HEK293 (cell line): ENCODE results near the gene PRUNE1.

Source experiments
- BCL6B ChIP-seq: fragments of 450-650 bp; formaldehyde crosslinking; IDR thresholded peaks from 2 replicates; pipeline ENCODE4 v1.5.1; 2017; ENCODE audit warnings: missing biosample characterization, missing genetic modification characterization
- CTCF ChIP-seq: fragments of 450-650 bp; formaldehyde crosslinking; IDR thresholded peaks from 2 replicates; pipeline ENCODE4 v1.5.1; 2016; ENCODE audit warnings: missing biosample characterization, missing genetic modification characterization
- GFI1B ChIP-seq: fragments of 450-650 bp; formaldehyde crosslinking; IDR thresholded peaks from 2 replicates; pipeline ENCODE4 v1.5.1; 2016; ENCODE audit warnings: missing biosample characterization, missing genetic modification characterization
- GLI2 ChIP-seq: fragments of 450-650 bp; formaldehyde crosslinking; IDR thresholded peaks from 2 replicates; pipeline ENCODE4; 2017; ENCODE audit warnings: missing biosample characterization, missing genetic modification characterization, low read depth, borderline replicate concordance
- GLIS1 ChIP-seq: fragments of 450-650 bp; formaldehyde crosslinking; IDR thresholded peaks from 2 replicates; pipeline ENCODE4 v1.5.1; 2016; ENCODE audit warnings: missing biosample characterization, missing genetic modification characterization
- IKZF3 ChIP-seq: fragments of 450-650 bp; IDR thresholded peaks from 2 replicates; pipeline ENCODE4 v1.5.0; 2018; ENCODE audit warnings: missing biosample characterization, mild to moderate bottlenecking, missing genetic modification characterization, moderate library complexity
- KLF1 ChIP-seq: fragments of 450-650 bp; formaldehyde crosslinking; IDR thresholded peaks from 2 replicates; pipeline ENCODE4 v1.5.1; 2016; ENCODE audit warnings: missing biosample characterization, missing genetic modification characterization
- KLF7 ChIP-seq: fragments of 450-650 bp; formaldehyde crosslinking; IDR thresholded peaks from 2 replicates; pipeline ENCODE4 v1.5.1; 2016; ENCODE audit warnings: missing biosample characterization, missing genetic modification characterization, borderline replicate concordance
- KLF8 ChIP-seq: fragments of 450-650 bp; formaldehyde crosslinking; IDR thresholded peaks from 2 replicates; pipeline ENCODE4 v1.5.1; 2016; ENCODE audit warnings: missing biosample characterization, missing genetic modification characterization
- KLF9 ChIP-seq: fragments of 450-650 bp; formaldehyde crosslinking; IDR thresholded peaks from 2 replicates; pipeline ENCODE4 v1.5.1; 2016; ENCODE audit warnings: missing biosample characterization, missing genetic modification characterization, low read depth
- MEIS1 ChIP-seq: sonication (generic); formaldehyde crosslinking; IDR thresholded peaks from 2 replicates; pipeline ENCODE4 v1.8.1; 2022; ENCODE audit warnings: missing genetic modification reagents, mild to moderate bottlenecking, borderline replicate concordance
- PATZ1 ChIP-seq: fragments of 450-650 bp; formaldehyde crosslinking; IDR thresholded peaks from 2 replicates; pipeline ENCODE4 v1.5.1; 2016; ENCODE audit warnings: missing biosample characterization, missing genetic modification characterization
- PRDM4 ChIP-seq: fragments of 450-650 bp; formaldehyde crosslinking; IDR thresholded peaks from 2 replicates; pipeline ENCODE4 v1.5.1; 2017; ENCODE audit warnings: missing biosample characterization, missing genetic modification characterization
- RBAK ChIP-seq: fragments of 450-650 bp; formaldehyde crosslinking; IDR thresholded peaks from 2 replicates; pipeline ENCODE4 v1.5.1; 2016; ENCODE audit warnings: missing biosample characterization, missing genetic modification characterization
- SP2 ChIP-seq: fragments of 450-650 bp; formaldehyde crosslinking; IDR thresholded peaks from 2 replicates; pipeline ENCODE4 v1.5.1; 2016; ENCODE audit warnings: missing biosample characterization, missing genetic modification characterization
- SP3 ChIP-seq: fragments of 450-650 bp; formaldehyde crosslinking; IDR thresholded peaks from 2 replicates; pipeline ENCODE4 v1.5.1; 2016; ENCODE audit warnings: missing biosample characterization, missing genetic modification characterization
- SP7 ChIP-seq: fragments of 450-650 bp; formaldehyde crosslinking; IDR thresholded peaks from 2 replicates; pipeline ENCODE4 v1.5.1; 2016; ENCODE audit warnings: missing biosample characterization, missing genetic modification characterization
- WT1 ChIP-seq: fragments of 450-650 bp; formaldehyde crosslinking; IDR thresholded peaks from 2 replicates; pipeline ENCODE4 v1.5.1; 2016; ENCODE audit warnings: missing biosample characterization, missing genetic modification characterization
- YY1 ChIP-seq: fragments of 450-650 bp; formaldehyde crosslinking; IDR thresholded peaks from 2 replicates; pipeline ENCODE4 v1.5.1; 2018; ENCODE audit warnings: missing biosample characterization, missing genetic modification characterization
- ZEB2 ChIP-seq: fragments of 450-650 bp; formaldehyde crosslinking; IDR thresholded peaks from 2 replicates; pipeline ENCODE4 v1.5.1; 2016; ENCODE audit warnings: missing biosample characterization, missing genetic modification characterization
- ZNF10 ChIP-seq: fragments of 450-650 bp; formaldehyde crosslinking; IDR thresholded peaks from 2 replicates; pipeline ENCODE4 v1.5.1; 2017; ENCODE audit warnings: missing biosample characterization, missing genetic modification characterization
- ZNF146 ChIP-seq: fragments of 450-650 bp; formaldehyde crosslinking; IDR thresholded peaks from 2 replicates; pipeline ENCODE4 v1.5.1; 2016; ENCODE audit warnings: missing biosample characterization, missing genetic modification characterization
- ZNF221 ChIP-seq: fragments of 450-650 bp; formaldehyde crosslinking; IDR thresholded peaks from 2 replicates; pipeline ENCODE4 v1.5.1; 2017; ENCODE audit warnings: missing biosample characterization, missing genetic modification characterization, borderline replicate concordance
- ZNF223 ChIP-seq: fragments of 450-650 bp; formaldehyde crosslinking; IDR thresholded peaks from 2 replicates; pipeline ENCODE4 v1.5.1; 2016; ENCODE audit warnings: missing biosample characterization, missing genetic modification characterization
- ZNF366 ChIP-seq: fragments of 450-650 bp; formaldehyde crosslinking; conservative IDR thresholded peaks from 2 replicates; pipeline ENCODE4 v1.5.1; 2016; ENCODE audit warnings: missing biosample characterization, missing genetic modification characterization
- ZNF529 ChIP-seq: fragments of 450-650 bp; formaldehyde crosslinking; IDR thresholded peaks from 2 replicates; pipeline ENCODE4 v1.5.1; 2017; ENCODE audit warnings: missing genetic modification characterization, missing biosample characterization; ENCODE audit not compliant: insufficient replicate concordance
- ZNF544 ChIP-seq: fragments of 450-650 bp; formaldehyde crosslinking; IDR thresholded peaks from 2 replicates; pipeline ENCODE4 v1.5.0; 2017; ENCODE audit warnings: missing biosample characterization, missing genetic modification characterization
- ZNF549 ChIP-seq: fragments of 450-650 bp; IDR thresholded peaks from 2 replicates; pipeline ENCODE4 v1.5.1; 2018; ENCODE audit warnings: missing biosample characterization, missing genetic modification characterization, mild to moderate bottlenecking, inconsistent platforms, moderate library complexity
- ZNF571 ChIP-seq: fragments of 450-650 bp; formaldehyde crosslinking; IDR thresholded peaks from 2 replicates; pipeline ENCODE4 v1.5.0; 2017; ENCODE audit warnings: missing biosample characterization, missing genetic modification characterization
- ZNF621 ChIP-seq: fragments of 450-650 bp; formaldehyde crosslinking; IDR thresholded peaks from 2 replicates; pipeline ENCODE4 v1.5.1; 2017; ENCODE audit warnings: missing biosample characterization, missing genetic modification characterization
- ZNF624 ChIP-seq: fragments of 450-650 bp; formaldehyde crosslinking; IDR thresholded peaks from 2 replicates; pipeline ENCODE4 v1.5.1; 2017; ENCODE audit warnings: missing biosample characterization, missing genetic modification characterization
- ZNF670 ChIP-seq: fragments of 450-650 bp; formaldehyde crosslinking; IDR thresholded peaks from 2 replicates; pipeline ENCODE4 v1.5.1; 2016; ENCODE audit warnings: missing biosample characterization, missing genetic modification characterization, low read depth
- ZNF792 ChIP-seq: fragments of 450-650 bp; formaldehyde crosslinking; IDR thresholded peaks from 2 replicates; pipeline ENCODE4 v1.5.1; 2016; ENCODE audit warnings: missing biosample characterization, missing genetic modification characterization
- ZNF830 ChIP-seq: fragments of 450-650 bp; IDR thresholded peaks from 2 replicates; pipeline ENCODE4 v1.5.0; 2018; ENCODE audit warnings: missing biosample characterization, missing genetic modification characterization, low read depth, mild to moderate bottlenecking, moderate library complexity
- ZSCAN16 ChIP-seq: fragments of 450-650 bp; formaldehyde crosslinking; IDR thresholded peaks from 2 replicates; pipeline ENCODE4 v1.5.1; 2016; ENCODE audit warnings: missing biosample characterization, missing genetic modification characterization

Gene PRUNE1

GRCh38 chr1:151060007-151060656 lies 51.9 kb downstream of the PRUNE1 start, which contains the start of gene MLLT11 (continued):
- TF ChIP-seq ZNF624 (tag by site-specific recombination), result no peak
- peak; percentile 42; the same call in 1 of the 2 replicates for TF ChIP-seq KLF7 (tag by site-specific recombination)
- peak; percentile 33; the same call in 1 of the 2 replicates for TF ChIP-seq ZEB2 (tag by site-specific recombination)
- no peak for TF ChIP-seq ZNF146
- TF ChIP-seq PATZ1 (tag by site-specific recombination), result peak; percentile 50; the same call in 1 of the 2 replicates
- peak; percentile 92 for TF ChIP-seq SP7
- no peak for TF ChIP-seq BCL6B (tag by site-specific recombination)
- TF ChIP-seq ZSCAN16 (tag by site-specific recombination), result no peak
- peak; percentile 38; the same call in 1 of the 2 replicates for TF ChIP-seq YY1 (tag by site-specific recombination)
- TF ChIP-seq SP3 (tag by site-specific recombination), result peak; percentile 74
- no peak for TF ChIP-seq PRDM4 (tag by site-specific recombination)
- no peak for TF ChIP-seq ZNF549 (tag by site-specific recombination)
- TF ChIP-seq GLI2 (tag by site-specific recombination), result no peak
- peak; percentile 34; the same call in 1 of the 2 replicates for TF ChIP-seq GLIS1 (tag by site-specific recombination)
- TF ChIP-seq WT1 (tag by site-specific recombination), result 0 out of 2 replicates have a peak, but pooled peaks have one; percentile 27
- peak; percentile 38; the same call in 1 of the 2 replicates for TF ChIP-seq KLF9 (tag by site-specific recombination)
- peak; percentile 64 for TF ChIP-seq CTCF (tag by site-specific recombination)
- peak; percentile 88 for TF ChIP-seq SP2 (tag by site-specific recombination)
- TF ChIP-seq ZNF792, result no peak
- no peak for TF ChIP-seq ZNF670 (tag by site-specific recombination)
- TF ChIP-seq ZNF544 (tag by site-specific recombination), result no peak
- no peak for TF ChIP-seq GFI1B (tag by site-specific recombination)
- no peak for TF ChIP-seq ZNF223 (tag by site-specific recombination)
- TF ChIP-seq KLF1 (tag by site-specific recombination), result peak; percentile 68
- TF ChIP-seq ZNF221 (tag by site-specific recombination), result no peak
- no peak for TF ChIP-seq RBAK
- peak; percentile 88 for TF ChIP-seq IKZF3 (tag by site-specific recombination)
- TF ChIP-seq ZNF571 (tag by site-specific recombination), result no peak
- no peak for TF ChIP-seq MEIS1
- peak; percentile 93 for TF ChIP-seq ZNF366 (tag by site-specific recombination)
- peak; percentile 88 for TF ChIP-seq KLF8
- no peak for TF ChIP-seq ZNF830
- TF ChIP-seq ZNF529, result no peak
- TF ChIP-seq ZNF10, result no peak
- TF ChIP-seq ZNF621, result no peak
